SU-DHL-6 (cell line): ENCODE measurements around the gene FAM107B.

Experiments used
- EZH2phosphoT487 ChIP-seq: fragments of 200-600 bp; sonication (generic), shearing (Covaris generic); conservative IDR thresholded peaks from 2 replicates; pipeline ENCODE4 v1.6.1; 2018; ENCODE audit warnings: mild to moderate bottlenecking, antibody characterized with exemption, low read length, moderate library complexity, mixed read lengths
- TF ChIP-seq, protein P1 (sequence below): fragments of 200-600 bp; sonication (generic); IDR thresholded peaks from one replicate; pipeline ENCODE4 v1.5.1; 2017; ENCODE audit warnings: antibody characterized with exemption, mild to moderate bottlenecking, low read length, moderate library complexity; ENCODE audit not compliant: insufficient read depth, poor library complexity, severe bottlenecking

DNA sequence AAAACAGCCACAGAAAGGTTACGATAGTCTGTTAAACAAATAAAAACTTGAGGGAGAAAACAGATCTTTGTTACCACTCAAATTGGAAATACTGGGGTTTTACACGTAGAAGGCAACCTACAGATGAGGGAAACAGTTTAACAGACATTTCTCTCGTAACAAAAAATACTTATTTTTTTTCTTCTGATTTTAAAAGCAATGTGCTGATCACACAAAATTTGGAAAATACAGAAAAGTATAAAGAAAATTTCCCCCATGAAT, 211.7 kb downstream of the FAM107B start:
- TF ChIP-seq, protein P1, sequence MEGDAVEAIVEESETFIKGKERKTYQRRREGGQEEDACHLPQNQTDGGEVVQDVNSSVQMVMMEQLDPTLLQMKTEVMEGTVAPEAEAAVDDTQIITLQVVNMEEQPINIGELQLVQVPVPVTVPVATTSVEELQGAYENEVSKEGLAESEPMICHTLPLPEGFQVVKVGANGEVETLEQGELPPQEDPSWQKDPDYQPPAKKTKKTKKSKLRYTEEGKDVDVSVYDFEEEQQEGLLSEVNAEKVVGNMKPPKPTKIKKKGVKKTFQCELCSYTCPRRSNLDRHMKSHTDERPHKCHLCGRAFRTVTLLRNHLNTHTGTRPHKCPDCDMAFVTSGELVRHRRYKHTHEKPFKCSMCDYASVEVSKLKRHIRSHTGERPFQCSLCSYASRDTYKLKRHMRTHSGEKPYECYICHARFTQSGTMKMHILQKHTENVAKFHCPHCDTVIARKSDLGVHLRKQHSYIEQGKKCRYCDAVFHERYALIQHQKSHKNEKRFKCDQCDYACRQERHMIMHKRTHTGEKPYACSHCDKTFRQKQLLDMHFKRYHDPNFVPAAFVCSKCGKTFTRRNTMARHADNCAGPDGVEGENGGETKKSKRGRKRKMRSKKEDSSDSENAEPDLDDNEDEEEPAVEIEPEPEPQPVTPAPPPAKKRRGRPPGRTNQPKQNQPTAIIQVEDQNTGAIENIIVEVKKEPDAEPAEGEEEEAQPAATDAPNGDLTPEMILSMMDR: no peak
- no peak for TF ChIP-seq EZH2phosphoT487
